PC-3 (cell line): ENCODE results near the gene VEZT. TPM values are rescaled to one million over a fixed set of nuclear protein-coding genes. Genes with fewer than 3 reads are reported as not detected.

Source experiments
- ATAC-seq: fragments of 200-7000 bp; cut with Tn5 transposase; 2 replicates; pipeline ENCODE4 v1.9.1; 2020; ENCODE audit warnings: mild to moderate bottlenecking, moderate library complexity
- BruUV-seq: library from RNA; stranded (reverse); fragments of 400-500 nt; replicated peaks from 2 replicates; lab custom pipeline; 2021; lab: Mats Ljungman, UMichigan
- CTCF ChIA-PET: fragments of 300-600 bp; sonication (Branson Sonifier 250); formaldehyde crosslinking; loops from one replicate; lab custom pipeline; 2022; ENCODE audit warnings: antibody characterized with exemption; lab: Charles Lee
- POLR2A ChIA-PET: fragments of 300-600 bp; sonication (Branson Sonifier 250); formaldehyde crosslinking; loops from one replicate; lab custom pipeline; 2022; ENCODE audit warnings: antibody characterized with exemption; ENCODE audit not compliant: unreplicated experiment; lab: Charles Lee
- DNase-seq: peaks from one replicate; pipeline ENCODE4 v3.0.0-alpha.2; 2015
- H2AFZ ChIP-seq: fragments of 300-600 bp; sonication (generic); 2 replicates; pipeline ENCODE4 v1.6.0; 2016; ENCODE audit warnings: antibody characterized with exemption, low read length
- H3F3A ChIP-seq: fragments of 300-600 bp; sonication (generic); one replicate; pipeline ENCODE4 v1.6.0; 2017; ENCODE audit warnings: antibody characterized with exemption, low read length, control low read depth, mild to moderate bottlenecking; ENCODE audit not compliant: unreplicated experiment
- H3K27ac ChIP-seq: fragments of 300-600 bp; sonication (generic); 2 replicates; pipeline ENCODE4 v1.5.1; 2016; ENCODE audit warnings: mild to moderate bottlenecking, low read length
- H3K27me3 ChIP-seq: fragments of 300-600 bp; sonication (generic); 2 replicates; pipeline ENCODE4 v1.6.1; 2016; ENCODE audit warnings: low read length, mixed read lengths
- H3K36me3 ChIP-seq: fragments of 300-600 bp; sonication (generic); 2 replicates; pipeline ENCODE4 v1.6.1; 2016; ENCODE audit warnings: low read depth, mixed run types, low read length, mixed read lengths
- H3K4me1 ChIP-seq: fragments of 300-600 bp; sonication (generic); 2 replicates; pipeline ENCODE4 v1.5.1; 2016; ENCODE audit warnings: low read length; ENCODE audit not compliant: insufficient read depth
- H3K4me2 ChIP-seq: fragments of 300-600 bp; sonication (generic); 2 replicates; pipeline ENCODE4 v1.6.0; 2016; ENCODE audit warnings: low read length
- H3K4me3 ChIP-seq: fragments of 300-600 bp; sonication (generic); 2 replicates; pipeline ENCODE4 v1.5.1; 2016; ENCODE audit warnings: mild to moderate bottlenecking, low read length, mixed read lengths
- H3K79me2 ChIP-seq: fragments of 300-600 bp; sonication (generic); 2 replicates; pipeline ENCODE4 v1.6.1; 2017; ENCODE audit warnings: low read length, mixed read lengths
- H3K9ac ChIP-seq: fragments of 300-600 bp; sonication (generic); 2 replicates; pipeline ENCODE4 v1.6.0; 2016; ENCODE audit warnings: mild to moderate bottlenecking, low read length
- H3K9me2 ChIP-seq: fragments of 300-600 bp; sonication (generic); replicated peaks from 2 replicates; pipeline ENCODE4 v1.6.1; 2016; ENCODE audit warnings: mixed run types, low read length, mixed read lengths
- H3K9me3 ChIP-seq: fragments of 300-600 bp; sonication (generic); 2 replicates; pipeline ENCODE4 v1.6.1; 2016; ENCODE audit warnings: low read length, mixed read lengths
- H4K20me1 ChIP-seq: fragments of 300-600 bp; sonication (generic); 2 replicates; pipeline ENCODE4 v1.6.1; 2016; ENCODE audit warnings: low read length, mixed read lengths
- EZH2 ChIP-seq: fragments of 300-600 bp; sonication (generic); IDR thresholded peaks from one replicate; pipeline ENCODE4 v1.6.1; 2017; ENCODE audit warnings: antibody characterized with exemption, mild to moderate bottlenecking, low read length; ENCODE audit not compliant: unreplicated experiment
- EZH2phosphoT487 ChIP-seq: fragments of 300-600 bp; sonication (generic); IDR thresholded peaks from 2 replicates; pipeline ENCODE4 v1.6.1; 2018; ENCODE audit warnings: mild to moderate bottlenecking, antibody characterized with exemption, low read length, borderline replicate concordance
- intact Hi-C: fragments of 100-400 bp; cut with micrococcal nuclease; formaldehyde crosslinking; loops from 2 replicates; pipeline ENCODE4 v1.9.0; 2023
- total RNA-seq: library from RNA; depleted of rRNA; stranded (reverse); fragments of >200 nt; gene quantifications from 2 replicates; pipeline ENCODE4 v1.2.3, GENCODE V29; 2014
- TF ChIP-seq, protein P1 (sequence below): fragments of 300-600 bp; sonication (generic); conservative IDR thresholded peaks from 2 replicates; pipeline ENCODE4 v1.5.1; 2017; ENCODE audit warnings: antibody characterized with exemption, low read depth, mild to moderate bottlenecking, low read length

Gene VEZT
- total RNA-seq, 1 experiment from 2014 or later: 83.6 TPM

DNA sequence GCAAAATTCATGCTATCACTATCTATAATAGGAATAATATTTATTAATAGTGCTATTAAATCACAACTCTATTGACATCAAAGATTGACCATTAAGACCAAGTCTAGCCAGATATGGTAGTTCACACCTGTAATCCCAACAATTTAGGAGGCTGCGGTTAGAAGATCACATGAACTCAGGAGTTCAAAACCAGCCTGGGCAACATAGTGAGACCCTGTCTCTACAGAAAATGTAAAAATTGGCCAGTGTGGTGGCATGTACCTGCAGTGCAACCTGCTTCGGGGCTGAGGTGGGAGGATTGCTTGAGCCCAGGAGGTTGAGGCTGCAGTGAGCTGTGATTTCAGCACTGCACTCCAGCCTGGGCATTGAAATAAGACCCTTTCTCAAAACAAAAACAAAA is 11.0 kb downstream of the VEZT start:
- no peak overlapping the region for H3K4me2 ChIP-seq
- no peaks in the 10 kb centered on the region for H3K9me3 ChIP-seq
- ATAC-seq (no peak), DNase-seq (no peak)
- ChIA-PET POLR2A (no interaction called here), CTCF (no interaction called here)
- no peak overlapping the region for H3K9ac ChIP-seq
- peaks cover 13% of the 10 kb centered on the region for H3K4me1 ChIP-seq
- no peak overlapping the region for H2AFZ ChIP-seq
- TF ChIP-seq EZH2: no peak
- no peak for TF ChIP-seq EZH2phosphoT487
- TF ChIP-seq, protein P1, sequence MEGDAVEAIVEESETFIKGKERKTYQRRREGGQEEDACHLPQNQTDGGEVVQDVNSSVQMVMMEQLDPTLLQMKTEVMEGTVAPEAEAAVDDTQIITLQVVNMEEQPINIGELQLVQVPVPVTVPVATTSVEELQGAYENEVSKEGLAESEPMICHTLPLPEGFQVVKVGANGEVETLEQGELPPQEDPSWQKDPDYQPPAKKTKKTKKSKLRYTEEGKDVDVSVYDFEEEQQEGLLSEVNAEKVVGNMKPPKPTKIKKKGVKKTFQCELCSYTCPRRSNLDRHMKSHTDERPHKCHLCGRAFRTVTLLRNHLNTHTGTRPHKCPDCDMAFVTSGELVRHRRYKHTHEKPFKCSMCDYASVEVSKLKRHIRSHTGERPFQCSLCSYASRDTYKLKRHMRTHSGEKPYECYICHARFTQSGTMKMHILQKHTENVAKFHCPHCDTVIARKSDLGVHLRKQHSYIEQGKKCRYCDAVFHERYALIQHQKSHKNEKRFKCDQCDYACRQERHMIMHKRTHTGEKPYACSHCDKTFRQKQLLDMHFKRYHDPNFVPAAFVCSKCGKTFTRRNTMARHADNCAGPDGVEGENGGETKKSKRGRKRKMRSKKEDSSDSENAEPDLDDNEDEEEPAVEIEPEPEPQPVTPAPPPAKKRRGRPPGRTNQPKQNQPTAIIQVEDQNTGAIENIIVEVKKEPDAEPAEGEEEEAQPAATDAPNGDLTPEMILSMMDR: no peak
- intact Hi-C loops: no loop called here
- peaks cover 99% of the 10 kb centered on the region for H3K79me2 ChIP-seq
- H3K27ac ChIP-seq: no peak overlapping the region
- H3F3A ChIP-seq: no peaks in the 10 kb centered on the region
- no peaks in the 10 kb centered on the region for H3K9me2 ChIP-seq
- H3K36me3 ChIP-seq: peaks cover 31% of the 10 kb centered on the region
- H3K4me3 ChIP-seq: no peak overlapping the region
- no peaks in the 10 kb centered on the region for H3K27me3 ChIP-seq
- H4K20me1 ChIP-seq: peaks cover 37% of the 10 kb centered on the region
- BruUV-seq: no TSS peak

DNA sequence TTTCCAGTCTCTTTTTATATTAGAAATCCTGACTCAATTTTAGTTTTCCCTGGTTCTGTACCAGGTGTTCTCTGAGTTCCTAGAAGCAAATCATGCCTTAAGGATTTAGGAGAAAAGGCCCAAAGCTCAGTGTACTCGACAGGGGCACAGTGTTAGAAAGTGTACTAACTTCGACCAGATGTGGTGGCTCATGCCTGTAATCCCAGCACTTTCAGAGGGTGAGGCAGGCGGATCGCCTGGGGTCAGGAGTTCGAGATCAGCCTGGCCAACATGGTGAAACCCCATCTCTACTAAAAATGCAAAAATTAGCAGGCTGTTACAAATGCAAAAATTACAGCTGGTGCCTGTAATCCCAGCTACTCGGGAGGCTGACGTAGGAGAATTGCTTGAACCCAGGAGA is 12.0 kb downstream of the VEZT start:
- peaks cover 33% of the 10 kb centered on the region for H4K20me1 ChIP-seq

DNA sequence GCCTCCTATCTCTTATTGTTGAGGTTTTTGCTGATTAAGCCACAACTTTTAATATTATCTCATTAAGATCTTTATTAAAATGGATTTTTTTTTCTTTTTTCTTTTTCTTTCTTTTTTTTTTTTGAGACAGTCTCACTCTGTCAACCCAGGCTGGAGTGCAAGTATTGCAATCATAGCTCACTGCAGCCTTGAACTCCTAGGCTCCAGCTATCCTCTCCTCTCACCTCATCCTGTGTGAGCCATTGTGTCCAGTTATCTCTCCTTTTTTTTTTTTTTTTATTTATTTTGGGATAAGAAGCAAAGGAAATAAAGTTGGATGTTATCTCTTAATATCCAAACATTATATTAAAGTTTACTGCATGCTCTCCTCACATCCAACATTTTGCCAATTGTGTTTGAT is 12.7 kb downstream of the VEZT start:
- Histone ChIP-seq H4K20me1 (peaks cover 27% of the 10 kb centered on the region), H3K4me3 (no peak overlapping the region), H3K9me3 (no peaks in the 10 kb centered on the region), H3K9ac (no peak overlapping the region), H3K9me2 (no peaks in the 10 kb centered on the region), H3F3A (no peaks in the 10 kb centered on the region), H3K36me3 (peaks cover 27% of the 10 kb centered on the region), H3K79me2 (peaks cover 91% of the 10 kb centered on the region), H3K4me2 (no peak overlapping the region), H3K27me3 (no peaks in the 10 kb centered on the region), H2AFZ (no peak overlapping the region), H3K27ac (no peak overlapping the region), H3K4me1 (no peaks in the 10 kb centered on the region)
- intact Hi-C loops: no loop called here
- ATAC-seq (no peak; the same call in 1 of the 2 replicates), DNase-seq (no peak)
- TF ChIP-seq, protein P1: no peak
- TF ChIP-seq EZH2phosphoT487: no peak
- no peak for TF ChIP-seq EZH2
- BruUV-seq: no TSS peak
- CTCF ChIA-PET: no interaction called here
- POLR2A ChIA-PET: no interaction called here

More for the DNA sequence above, 12.0 kb downstream of the VEZT start:
- H3F3A ChIP-seq: no peaks in the 10 kb centered on the region
- no peaks in the 10 kb centered on the region for H3K9me2 ChIP-seq
- ChIA-PET CTCF (interaction anchor here (0.9 kb wide), 1 partner anchor 105 kb away, joined by 13 read pairs; no protein-coding TSS in a partner anchor), POLR2A (interaction anchor here (0.6 kb wide), 1 partner anchor 113 kb away, joined by 14 read pairs; no protein-coding TSS in a partner anchor)
- intact Hi-C loops: no loop called here
- no TSS peak for BruUV-seq
- no peak overlapping the region for H2AFZ ChIP-seq
- peaks cover 32% of the 10 kb centered on the region for H3K36me3 ChIP-seq
- H3K79me2 ChIP-seq: peaks cover 98% of the 10 kb centered on the region
- H3K4me3 ChIP-seq: no peak overlapping the region
- peaks cover 4% of the 10 kb centered on the region for H3K4me1 ChIP-seq
- H3K9ac ChIP-seq: no peak overlapping the region
- no peak overlapping the region for H3K27ac ChIP-seq
- H3K27me3 ChIP-seq: no peaks in the 10 kb centered on the region
- no peak for ATAC-seq
- H3K4me2 ChIP-seq: no peak overlapping the region
- no peaks in the 10 kb centered on the region for H3K9me3 ChIP-seq
- DNase-seq: no peak
- TF ChIP-seq EZH2 (no peak), EZH2phosphoT487 (no peak)
- TF ChIP-seq, protein P1: no peak
